ENCODE data around the gene OR1L4. TPM values are rescaled to one million over a fixed set of nuclear protein-coding genes. Genes with fewer than 3 reads are reported as not detected.

Gene OR1L4
- total and polyA plus RNA-seq, 2 of the 4 experiments (the other 2 are of a cell fraction) = not detected

Other genes starting within 250 kb of the OR1L4 start
- gene OR1J1, start 246.1 kb upstream of the OR1L4 start, total RNA-seq (2012; rRNA removed) = not detected in 2 replicates
- not detected in 2 replicates for gene OR1J1, start 246.1 kb upstream of the OR1L4 start, polyA plus RNA-seq (2012; rRNA removed)
- not detected in 2 replicates for gene OR1J2, start 213.2 kb upstream of the OR1L4 start, total RNA-seq (2012; rRNA removed)
- not detected in 2 replicates for gene OR1J2, start 213.2 kb upstream of the OR1L4 start, polyA plus RNA-seq (2012; rRNA removed)
- gene OR1J4, start 204.8 kb upstream of the OR1L4 start, total RNA-seq (2012; rRNA removed) = not detected in 2 replicates
- gene OR1J4, start 204.8 kb upstream of the OR1L4 start, polyA plus RNA-seq (2012; rRNA removed) = not detected in 2 replicates
- not detected in 2 replicates for gene OR1N1, start 196.7 kb upstream of the OR1L4 start, total RNA-seq (2012; rRNA removed)
- not detected in 2 replicates for gene OR1N1, start 196.7 kb upstream of the OR1L4 start, polyA plus RNA-seq (2012; rRNA removed)
- gene OR1N2, start 170.9 kb upstream of the OR1L4 start, total RNA-seq (2012; rRNA removed) = not detected in 2 replicates
- gene OR1N2, start 170.9 kb upstream of the OR1L4 start, polyA plus RNA-seq (2012; rRNA removed) = not detected in 2 replicates
- gene OR1L8, start 140.6 kb upstream of the OR1L4 start, total RNA-seq (2012; rRNA removed) = not detected in 2 replicates
- gene OR1L8, start 140.6 kb upstream of the OR1L4 start, polyA plus RNA-seq (2012; rRNA removed) = not detected in 2 replicates
- gene OR1Q1, start 109.3 kb upstream of the OR1L4 start, total RNA-seq (2012; rRNA removed) = not detected in 2 replicates
- not detected in 2 replicates for gene OR1Q1, start 109.3 kb upstream of the OR1L4 start, polyA plus RNA-seq (2012; rRNA removed)
- not detected in 2 replicates for gene OR1B1, start 66.4 kb upstream of the OR1L4 start, total RNA-seq (2012; rRNA removed)
- gene OR1B1, start 66.4 kb upstream of the OR1L4 start, polyA plus RNA-seq (2012; rRNA removed) = not detected in 2 replicates
- not detected in 2 replicates for gene OR1L1, start 62.3 kb upstream of the OR1L4 start, total RNA-seq (2012; rRNA removed)
- not detected in 2 replicates for gene OR1L1, start 62.3 kb upstream of the OR1L4 start, polyA plus RNA-seq (2012; rRNA removed)
- gene OR1L3, start 48.9 kb upstream of the OR1L4 start, total RNA-seq (2012; rRNA removed) = not detected in 2 replicates
- gene OR1L3, start 48.9 kb upstream of the OR1L4 start, polyA plus RNA-seq (2012; rRNA removed) = not detected in 2 replicates
- gene OR1L6, start 18.3 kb downstream of the OR1L4 start, total RNA-seq (2012; rRNA removed) = not detected in 2 replicates
- gene OR1L6, start 18.3 kb downstream of the OR1L4 start, polyA plus RNA-seq (2012; rRNA removed) = not detected in 2 replicates
- not detected in 2 replicates for gene OR5C1, start 64.9 kb downstream of the OR1L4 start, total RNA-seq (2012; rRNA removed)
- gene OR5C1, start 64.9 kb downstream of the OR1L4 start, polyA plus RNA-seq (2012; rRNA removed) = not detected in 2 replicates
- not detected in 2 replicates for gene OR1K1, start 76.1 kb downstream of the OR1L4 start, total RNA-seq (2012; rRNA removed)
- gene OR1K1, start 76.1 kb downstream of the OR1L4 start, polyA plus RNA-seq (2012; rRNA removed) = not detected in 2 replicates
- 22.2 and 38.3 TPM in 2 replicates for gene PDCL, start 104.6 kb downstream of the OR1L4 start, total RNA-seq (2012; rRNA removed)
- 8.7 and 10.1 TPM in 2 replicates for gene PDCL, start 104.6 kb downstream of the OR1L4 start, polyA plus RNA-seq (2012; rRNA removed)
- gene RC3H2, start 181.4 kb downstream of the OR1L4 start, total RNA-seq (2012; rRNA removed) = 55.5 and 58.4 TPM in 2 replicates
- gene RC3H2, start 181.4 kb downstream of the OR1L4 start, polyA plus RNA-seq (2012; rRNA removed) = 14.7 and 14.9 TPM in 2 replicates
- gene ZBTB6, start 189.3 kb downstream of the OR1L4 start, total RNA-seq (2012; rRNA removed) = 11.7 and 16.7 TPM in 2 replicates
- 1.8 and 2.6 TPM in 2 replicates for gene ZBTB6, start 189.3 kb downstream of the OR1L4 start, polyA plus RNA-seq (2012; rRNA removed)
- 5.8 and 6.1 TPM in 2 replicates for gene ZBTB26, start 207.5 kb downstream of the OR1L4 start, total RNA-seq (2012; rRNA removed)
- gene ZBTB26, start 207.5 kb downstream of the OR1L4 start, polyA plus RNA-seq (2012; rRNA removed) = 2.3 and 3.1 TPM in 2 replicates
- 39.7 and 53.9 TPM in 2 replicates for gene RABGAP1, start 217.0 kb downstream of the OR1L4 start, total RNA-seq (2012; rRNA removed)
- gene RABGAP1, start 217.0 kb downstream of the OR1L4 start, polyA plus RNA-seq (2012; rRNA removed) = 17.2 and 20.0 TPM in 2 replicates